NB4 (cell line): ENCODE measurements around the gene NUP50.

Source experiments
- CTCF ChIP-seq: IDR thresholded peaks from one replicate; pipeline ENCODE4 v1.5.1; 2012; ENCODE audit warnings: low read depth, low read length
- MAX ChIP-seq: IDR thresholded peaks from 2 replicates; pipeline ENCODE4 v1.6.1; 2011; ENCODE audit warnings: low read depth, low read length
- MYC ChIP-seq: IDR thresholded peaks from 2 replicates; pipeline ENCODE4 v1.6.1; 2011; ENCODE audit warnings: low read depth, low read length
- POLR2A ChIP-seq: IDR thresholded peaks from 2 replicates; pipeline ENCODE4 v1.6.1; 2011; ENCODE audit warnings: mild to moderate bottlenecking; ENCODE audit not compliant: insufficient read length; ENCODE audit errors: extremely low read depth

- TF ChIP-seq CTCF (no peak), MYC (no peak), MAX (no peak), POLR2A (no peak)
Measured at GRCh38 chr22:45218976-45219375, 55.3 kb downstream of the NUP50 start.
